NCI-H446 (cell line): ENCODE results near the gene CRACDL.
A peak's percentile ranks its signal among the peaks of the same experiment; 100 is the strongest.

ENCODE experiments used
- DNase-seq, 2 experiments: peaks; one replicate each; lab custom pipeline; 2025; lab: John Stamatoyannopoulos, UW

CRACDL gene

DNA sequence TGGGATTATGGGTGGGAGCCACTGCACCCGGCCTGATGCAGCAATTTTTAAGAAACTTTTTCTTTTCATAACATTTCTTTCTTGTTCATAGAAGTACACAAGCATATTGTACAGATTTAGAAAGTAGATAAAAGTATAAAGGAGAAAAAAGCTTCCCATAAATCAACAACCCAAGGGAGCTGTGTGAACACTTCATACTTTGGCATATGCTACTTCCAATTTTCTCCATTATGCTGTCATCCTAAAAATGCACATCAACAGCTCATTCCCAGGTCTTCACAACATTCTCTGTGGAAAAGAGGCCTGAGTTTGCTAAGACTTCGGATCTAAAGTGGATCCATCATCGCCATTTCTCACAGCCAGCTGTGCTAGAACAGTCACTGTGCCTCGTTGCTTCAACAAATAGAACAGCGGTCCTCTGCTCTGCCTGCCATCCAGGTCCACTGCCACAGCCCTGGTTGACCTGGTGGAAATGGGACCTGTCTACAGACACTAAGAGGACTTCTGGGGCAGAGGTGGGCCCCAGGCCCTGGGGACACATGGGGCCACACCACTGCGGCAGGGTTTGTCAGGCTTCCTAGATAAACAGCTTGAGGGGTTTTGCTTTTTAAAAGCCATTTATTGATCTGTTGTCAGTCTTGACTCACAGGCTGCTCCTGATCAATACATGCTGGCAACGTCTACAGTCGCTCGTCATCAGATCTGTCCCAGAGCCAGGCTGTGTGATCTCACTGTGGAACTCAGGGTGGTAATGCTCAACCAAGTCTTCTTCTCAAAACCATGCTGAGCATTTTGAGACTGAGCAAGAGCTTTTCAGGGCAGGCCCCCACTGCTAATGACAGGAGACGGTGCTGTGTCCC is 132.4 kb downstream of the CRACDL start:
- peak; percentile 26 to 58 for DNase-seq

DNA sequence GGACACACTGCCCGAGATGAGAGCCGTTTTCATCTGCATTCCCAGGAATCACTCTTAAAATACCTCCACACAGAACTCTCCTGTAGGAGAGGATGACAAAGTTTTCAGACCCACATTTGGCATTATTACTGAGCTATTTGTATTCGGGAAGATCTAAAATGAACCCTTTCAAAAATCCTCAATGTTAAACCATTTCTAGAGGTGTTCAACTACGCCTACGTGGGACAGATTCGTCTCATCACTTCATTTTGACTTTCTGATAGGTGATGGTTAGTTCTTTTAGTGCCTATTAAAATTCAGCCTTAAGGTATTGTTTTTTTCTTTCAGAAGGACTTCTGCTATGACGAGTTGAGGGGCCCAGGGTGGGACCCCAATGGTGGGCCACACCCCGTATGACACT is 133.7 kb downstream of the CRACDL start:
- DNase-seq: no peak

- DNase-seq: no peak
Measured at GRCh38 chr2:98801921-98802321, 134.1 kb downstream of the CRACDL start.

DNA sequence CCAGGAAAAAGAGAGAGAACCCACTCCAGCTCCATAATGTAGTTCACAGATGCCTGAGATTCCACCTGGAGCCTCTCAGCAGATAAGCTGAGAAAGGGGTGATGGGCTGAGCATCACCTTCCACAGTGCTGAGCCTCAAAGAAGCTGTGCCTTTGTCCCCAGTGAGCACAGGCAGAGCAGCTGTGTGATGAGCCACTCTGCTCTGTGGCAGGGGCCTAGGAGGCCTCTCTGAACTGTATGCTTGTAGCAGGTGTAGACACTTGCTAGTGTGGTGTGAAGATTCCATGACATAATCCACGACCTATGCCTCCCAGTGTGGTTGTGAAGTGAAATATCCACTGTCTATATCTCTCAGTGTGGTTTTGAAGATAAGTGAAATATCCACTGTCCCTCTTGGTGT is 134.7 kb downstream of the CRACDL start:
- DNase-seq: no peak

DNA sequence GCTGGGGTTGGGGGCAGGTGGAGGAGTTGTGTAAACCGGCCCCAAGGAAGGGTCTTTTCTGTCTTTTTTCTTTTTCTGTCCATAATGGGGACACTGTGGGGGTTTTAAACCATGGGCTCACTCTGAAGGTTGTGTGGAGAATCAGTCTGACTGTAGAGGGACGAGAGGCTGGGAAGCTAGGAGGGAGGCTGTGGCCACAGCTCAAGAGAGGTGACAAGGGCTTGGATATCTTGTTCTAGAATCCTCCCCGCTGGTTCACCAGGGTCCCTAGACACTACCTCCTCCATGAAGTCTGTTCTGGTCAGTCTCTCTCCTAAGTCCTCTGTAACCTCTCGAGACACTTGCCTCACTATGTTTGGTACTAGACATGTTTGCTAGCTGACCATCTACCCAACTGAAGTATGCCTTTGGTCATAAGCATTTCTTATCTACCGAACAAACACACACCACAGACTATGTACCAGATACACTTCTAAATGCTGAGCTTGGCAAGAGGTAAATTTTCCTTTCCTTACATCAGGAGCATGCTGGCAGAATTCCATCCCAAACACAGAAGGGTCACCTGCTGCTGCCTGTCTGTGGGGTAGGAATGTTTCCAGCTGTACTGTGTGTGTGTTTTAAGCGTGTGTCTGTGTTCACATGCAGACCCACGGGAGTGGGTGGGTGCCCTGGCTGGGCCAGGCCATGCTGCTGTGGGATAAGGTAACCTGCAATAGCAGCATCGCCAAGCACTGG is 135.5 kb downstream of the CRACDL start:
- DNase-seq: peak in 1 of 2 experiments; percentile 21

DNA sequence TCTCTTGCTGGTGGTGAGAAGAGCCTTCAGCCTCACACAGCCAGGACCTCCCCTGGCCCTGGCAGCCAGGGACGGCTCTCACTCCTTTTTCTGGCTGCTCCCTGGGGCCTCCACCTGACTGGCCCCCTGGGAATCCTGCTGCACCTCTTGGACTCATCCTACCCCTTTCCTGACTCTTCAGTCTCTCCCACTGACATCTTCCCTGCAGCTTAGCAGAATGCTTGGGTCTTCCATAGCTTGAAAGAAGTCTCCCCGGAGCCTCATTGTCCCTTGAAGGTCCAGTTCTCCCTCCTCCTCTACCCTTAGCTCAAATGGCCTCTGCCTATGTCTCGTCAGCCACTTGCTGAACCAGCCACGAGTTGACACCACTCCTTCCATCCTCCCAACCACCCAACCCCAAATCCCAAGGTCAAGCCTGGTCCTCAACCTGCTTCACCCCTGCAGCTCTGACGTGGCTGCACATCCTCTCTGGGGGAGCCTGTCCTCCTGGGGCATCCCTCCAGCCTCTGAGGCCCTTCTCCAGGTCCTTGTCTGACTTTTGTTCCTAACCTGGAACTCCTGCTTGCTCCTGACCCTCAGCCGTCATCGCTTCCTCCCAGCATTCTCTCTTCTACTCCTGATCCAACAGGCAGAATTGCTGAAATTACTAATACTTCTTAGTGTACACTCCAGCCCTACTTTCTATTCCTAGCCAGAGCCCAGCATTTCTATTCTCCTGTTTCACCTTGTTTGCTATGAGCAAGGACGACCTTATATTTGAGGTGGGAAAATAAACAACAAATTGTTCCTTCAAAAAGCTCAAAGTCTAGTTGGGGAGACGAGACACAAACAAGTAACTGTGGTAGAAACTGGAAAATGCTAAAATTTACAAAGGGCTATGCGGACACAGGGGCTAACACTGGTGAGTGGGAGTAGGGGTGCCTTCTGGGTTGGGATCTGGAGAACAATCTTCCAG is 136.4 kb downstream of the CRACDL start:
- no peak for DNase-seq

DNA sequence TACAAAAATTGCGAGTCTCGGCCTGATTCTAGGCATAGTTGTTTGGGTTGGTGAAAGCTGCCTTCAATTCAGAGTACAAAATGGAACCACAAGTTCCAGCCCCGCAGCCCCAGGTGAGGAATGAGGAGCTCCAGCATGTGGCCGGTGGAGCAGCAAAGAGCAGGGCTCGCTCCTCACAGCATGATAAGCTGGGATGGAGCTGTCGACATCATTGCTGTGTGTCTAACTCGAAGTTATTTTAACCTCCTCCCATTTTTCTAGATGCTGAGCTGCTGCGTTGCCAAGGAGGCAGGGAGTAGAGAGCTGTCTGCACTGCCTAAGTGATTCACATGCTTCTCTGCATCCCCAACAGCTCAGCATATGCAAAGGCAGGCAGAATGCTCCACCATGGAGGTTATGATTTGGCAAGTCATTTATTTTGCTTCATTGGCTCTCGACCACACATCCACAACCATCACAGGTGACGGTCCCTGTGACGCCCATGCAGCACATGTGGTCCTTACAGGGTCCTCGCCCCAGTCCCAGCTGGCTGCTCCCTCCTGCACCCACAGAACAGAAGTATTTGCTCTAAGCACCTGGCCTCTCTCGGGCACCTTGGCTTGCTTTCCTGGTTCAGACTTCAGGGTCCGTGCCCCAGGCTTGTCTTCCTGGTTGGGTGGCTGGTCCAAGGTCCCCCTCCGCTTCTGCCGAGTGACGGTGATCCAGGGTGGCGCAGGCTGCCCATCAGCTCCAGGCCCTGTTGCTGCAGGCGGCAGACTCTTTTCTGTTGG is 139.1 kb downstream of the CRACDL start:
- DNase-seq: peak in 1 of 2 experiments; percentile 24

- DNase-seq: peak in 1 of 2 experiments; percentile 20
Measured at GRCh38 chr2:98795891-98796676, 139.9 kb downstream of the CRACDL start.

DNA sequence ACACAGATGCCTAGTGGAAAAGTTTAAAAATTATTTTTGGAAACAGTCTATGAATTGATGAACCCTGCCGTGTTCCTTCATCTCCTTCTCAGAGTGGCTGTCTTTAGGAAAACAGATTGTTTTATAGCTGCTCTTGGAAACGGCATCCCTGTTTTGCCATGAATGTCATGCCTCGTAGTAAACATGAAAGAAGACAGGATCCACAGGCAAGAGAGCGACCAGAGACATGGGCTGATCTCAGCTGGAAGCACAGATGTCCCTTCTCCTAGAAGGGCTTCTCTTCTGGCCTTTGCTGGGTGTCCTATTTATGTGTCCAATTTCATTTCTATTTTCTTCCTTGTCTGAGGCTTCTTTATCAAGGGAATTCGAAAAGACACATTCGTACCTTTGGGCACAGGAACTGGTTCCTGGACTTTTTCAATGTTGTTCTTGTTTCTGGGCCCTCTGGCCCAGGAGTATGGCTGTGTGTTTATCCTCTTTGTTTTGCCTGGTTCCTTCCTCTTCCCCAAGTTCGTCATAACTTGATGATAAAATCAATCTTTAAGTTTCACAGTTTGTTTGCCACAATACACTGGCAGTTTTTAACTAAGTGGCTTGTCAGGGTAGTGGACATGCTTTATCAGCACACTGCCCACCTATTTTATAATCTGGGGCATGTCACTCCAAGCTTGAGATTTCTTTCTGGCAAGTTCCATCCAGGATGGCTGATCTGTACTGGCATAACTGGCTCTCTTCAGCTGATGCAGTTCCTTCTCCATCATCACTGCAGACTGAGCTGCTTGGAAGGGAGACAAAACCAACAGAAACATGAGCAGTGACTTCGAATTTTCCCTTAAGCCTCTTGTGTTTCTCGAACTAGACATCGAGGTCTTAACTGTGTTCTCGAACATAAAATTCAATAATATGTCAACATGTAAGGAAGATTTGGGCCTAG is 141.9 kb downstream of the CRACDL start:
- no peak for DNase-seq

- DNase-seq: no peak
Measured at GRCh38 chr2:98793275-98793674, 142.8 kb downstream of the CRACDL start.

- no peak for DNase-seq
Measured at GRCh38 chr2:98790221-98790620, 145.8 kb downstream of the CRACDL start.

- DNase-seq: no peak
Measured at GRCh38 chr2:98787700-98788099, 148.3 kb downstream of the CRACDL start.

DNA sequence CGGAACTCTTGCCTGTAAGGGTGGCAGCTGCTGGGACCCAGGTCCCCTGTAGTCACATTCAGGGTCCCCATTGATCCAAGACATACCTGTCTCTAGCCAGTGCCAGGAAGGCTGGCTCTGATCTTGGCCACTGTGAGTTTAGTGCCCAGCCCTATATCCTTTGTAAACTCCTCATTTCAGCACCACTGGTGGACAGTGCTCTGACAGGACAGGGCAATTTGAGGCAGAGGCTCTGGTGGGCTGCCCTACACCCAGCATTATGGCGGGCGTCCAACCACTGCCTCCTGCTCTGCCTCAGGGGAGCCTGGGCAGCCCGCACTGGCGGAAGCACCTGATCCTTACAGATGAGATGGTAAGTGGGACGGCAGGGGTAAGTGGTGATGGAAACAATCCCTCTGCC is 149.8 kb downstream of the CRACDL start:
- no peak for DNase-seq

- no peak for DNase-seq
Measured at GRCh38 chr2:98782570-98782969, 153.5 kb downstream of the CRACDL start.

- no peak for DNase-seq
Measured at GRCh38 chr2:98781822-98782221, 154.2 kb downstream of the CRACDL start.

GRCh38 chr2:98778741-98779483 is 157.1 kb downstream of the CRACDL start:
- no peak for DNase-seq

DNA sequence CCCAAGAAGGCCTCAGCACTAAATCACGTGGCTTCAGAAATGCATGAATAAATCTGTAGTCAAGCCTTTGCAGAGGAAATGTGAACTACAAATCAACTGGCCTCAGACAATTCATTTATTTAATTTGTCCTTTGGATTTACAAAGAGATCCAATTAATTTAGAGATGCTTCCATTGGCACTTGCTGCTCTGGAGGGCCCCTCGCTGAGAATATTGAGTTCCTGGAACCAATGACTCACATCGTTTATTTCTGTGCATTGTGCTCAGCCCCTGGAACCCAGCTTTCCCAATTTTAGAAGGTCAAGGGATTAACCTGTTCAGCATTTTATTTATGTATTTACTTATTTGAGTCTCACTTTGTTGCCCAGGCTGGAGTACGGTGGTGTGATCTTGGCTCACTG is 157.9 kb downstream of the CRACDL start:
- DNase-seq: no peak

GRCh38 chr2:98777710-98778109 is 158.3 kb downstream of the CRACDL start:
- no peak for DNase-seq

DNA sequence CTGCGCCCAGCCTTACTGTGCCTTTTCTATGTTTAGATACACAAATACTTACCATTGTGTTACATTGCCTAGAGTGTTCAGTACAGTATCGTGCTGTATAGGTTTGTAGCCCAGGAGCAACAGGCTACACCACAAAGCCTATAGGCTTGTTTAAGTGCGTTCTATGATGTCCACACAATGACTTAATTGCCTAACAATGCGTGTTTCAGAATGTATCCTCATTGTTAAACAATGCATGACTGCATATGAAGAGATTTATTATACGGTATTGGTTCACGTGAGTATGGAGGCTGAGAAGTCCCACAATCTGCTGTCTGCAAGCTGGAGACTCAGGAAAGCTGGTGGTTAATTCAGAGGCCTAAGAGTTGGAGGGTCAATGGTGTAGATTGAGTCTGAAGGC is 158.9 kb downstream of the CRACDL start:
- no peak for DNase-seq
